WTC11 (cell line): ENCODE results near the gene BRCA1. TPM values are rescaled to one million over a fixed set of nuclear protein-coding genes. Genes with fewer than 3 reads are reported as not detected.

Experiments used
- ATAC-seq: fragments of 200-7000 bp; cut with Tn5 transposase; 2 replicates; pipeline ENCODE4 v1.10.0; 2021; ENCODE audit warnings: mild to moderate bottlenecking, moderate library complexity
- CTCF ChIA-PET: fragments of 300-600 bp; sonication (Branson Sonifier 250); formaldehyde crosslinking; loops from one replicate; lab custom pipeline; 2021; ENCODE audit warnings: antibody characterized with exemption; lab: Charles Lee
- POLR2A ChIA-PET: fragments of 350-600 bp; sonication (Branson Sonifier 250); formaldehyde crosslinking; loops from one replicate; lab custom pipeline; 2021; ENCODE audit warnings: antibody characterized with exemption; lab: Charles Lee
- DNase-seq: peaks from one replicate; pipeline ENCODE4 v3.0.0; 2021; ENCODE audit warnings: low spot score
- H3K27ac Mint-ChIP-seq: 2 replicates; pipeline ENCODE4 v1.8.0; 2021; ENCODE audit warnings: mixed read lengths
- H3K27me3 Mint-ChIP-seq: 2 replicates; pipeline ENCODE4 v1.8.0; 2021; ENCODE audit warnings: low read depth, mild to moderate bottlenecking, moderate library complexity, mixed read lengths
- H3K36me3 Mint-ChIP-seq: 2 replicates; pipeline ENCODE4 v1.8.0; 2021; ENCODE audit warnings: mixed read lengths
- H3K4me1 Mint-ChIP-seq: 2 replicates; pipeline ENCODE4 v1.8.0; 2022; ENCODE audit warnings: mixed read lengths
- H3K4me3 Mint-ChIP-seq: 2 replicates; pipeline ENCODE4 v1.8.0; 2021; ENCODE audit warnings: mild to moderate bottlenecking, moderate library complexity, mixed read lengths
- H3K9me3 Mint-ChIP-seq: 2 replicates; pipeline ENCODE4 v1.8.0; 2021; ENCODE audit warnings: mixed read lengths
- CBFB ChIP-seq: sonication (generic); formaldehyde crosslinking; IDR thresholded peaks from 2 replicates; pipeline ENCODE4 v1.8.1; 2022; ENCODE audit warnings: mild to moderate bottlenecking, low read depth, missing genetic modification reagents
- ETV6 ChIP-seq: sonication (generic); formaldehyde crosslinking; IDR thresholded peaks from 2 replicates; pipeline ENCODE4 v1.8.1; 2022; ENCODE audit warnings: mild to moderate bottlenecking, missing genetic modification reagents
- NFATC4 ChIP-seq: fragments of 250-450 bp; sonication (Bioruptor Pico); IDR thresholded peaks from 2 replicates; pipeline ENCODE4 v1.9.0; 2021; ENCODE audit warnings: mild to moderate bottlenecking
- NR1H2 ChIP-seq: sonication (generic); formaldehyde crosslinking; IDR thresholded peaks from 2 replicates; pipeline ENCODE4 v1.9.0; 2021; ENCODE audit warnings: mild to moderate bottlenecking, moderate library complexity, missing genetic modification reagents
- NR2C2 ChIP-seq: sonication (generic); formaldehyde crosslinking; IDR thresholded peaks from 2 replicates; pipeline ENCODE4 v1.8.0; 2022; ENCODE audit warnings: mild to moderate bottlenecking, missing genetic modification reagents
- NR3C1 ChIP-seq: sonication (generic); formaldehyde crosslinking; conservative IDR thresholded peaks from 2 replicates; pipeline ENCODE4 v1.8.1; 2023; ENCODE audit warnings: low read depth, mild to moderate bottlenecking, missing genetic modification reagents
- RORB ChIP-seq: fragments of 250-450 bp; sonication (Bioruptor Pico); IDR thresholded peaks from 2 replicates; pipeline ENCODE4 v1.9.0; 2021; ENCODE audit warnings: mild to moderate bottlenecking
- SP1 ChIP-seq: sonication (generic); formaldehyde crosslinking; conservative IDR thresholded peaks from 2 replicates; pipeline ENCODE4 v1.8.1; 2022; ENCODE audit warnings: missing genetic modification reagents
- TP53 ChIP-seq: sonication (generic); formaldehyde crosslinking; IDR thresholded peaks from 2 replicates; pipeline ENCODE4 v1.8.1; 2023; ENCODE audit warnings: mild to moderate bottlenecking, missing genetic modification reagents
- ZNF232 ChIP-seq: sonication (generic); formaldehyde crosslinking; IDR thresholded peaks from 2 replicates; pipeline ENCODE4 v1.8.0; 2022; ENCODE audit warnings: mild to moderate bottlenecking, missing genetic modification reagents
- total RNA-seq: library from RNA; stranded (reverse); gene quantifications from 3 replicates; pipeline ENCODE4 v1.2.3, GENCODE V29; 2021
- TF ChIP-seq, protein P1 (sequence below): sonication (generic); formaldehyde crosslinking; IDR thresholded peaks from 2 replicates; pipeline ENCODE4 v1.8.0; 2022; ENCODE audit warnings: missing genetic modification reagents
- TF ChIP-seq, protein P2 (sequence below): sonication (generic); formaldehyde crosslinking; IDR thresholded peaks from 2 replicates; pipeline ENCODE4 v1.8.0; 2022; ENCODE audit warnings: mild to moderate bottlenecking, missing genetic modification reagents
- TF ChIP-seq, protein P3 (sequence below): sonication (generic); formaldehyde crosslinking; conservative IDR thresholded peaks from 2 replicates; pipeline ENCODE4 v1.8.1; 2023; ENCODE audit warnings: mild to moderate bottlenecking, low read depth, missing genetic modification reagents, moderate library complexity
- TF ChIP-seq, protein P4 (sequence below): sonication (generic); formaldehyde crosslinking; IDR thresholded peaks from 2 replicates; pipeline ENCODE4 v1.8.1; 2022; ENCODE audit warnings: mild to moderate bottlenecking, missing genetic modification reagents, moderate library complexity, borderline replicate concordance

Gene BRCA1
- total RNA-seq, 1 experiment from 2014 or later, result 37.8 TPM

- TF ChIP-seq, protein P1, sequence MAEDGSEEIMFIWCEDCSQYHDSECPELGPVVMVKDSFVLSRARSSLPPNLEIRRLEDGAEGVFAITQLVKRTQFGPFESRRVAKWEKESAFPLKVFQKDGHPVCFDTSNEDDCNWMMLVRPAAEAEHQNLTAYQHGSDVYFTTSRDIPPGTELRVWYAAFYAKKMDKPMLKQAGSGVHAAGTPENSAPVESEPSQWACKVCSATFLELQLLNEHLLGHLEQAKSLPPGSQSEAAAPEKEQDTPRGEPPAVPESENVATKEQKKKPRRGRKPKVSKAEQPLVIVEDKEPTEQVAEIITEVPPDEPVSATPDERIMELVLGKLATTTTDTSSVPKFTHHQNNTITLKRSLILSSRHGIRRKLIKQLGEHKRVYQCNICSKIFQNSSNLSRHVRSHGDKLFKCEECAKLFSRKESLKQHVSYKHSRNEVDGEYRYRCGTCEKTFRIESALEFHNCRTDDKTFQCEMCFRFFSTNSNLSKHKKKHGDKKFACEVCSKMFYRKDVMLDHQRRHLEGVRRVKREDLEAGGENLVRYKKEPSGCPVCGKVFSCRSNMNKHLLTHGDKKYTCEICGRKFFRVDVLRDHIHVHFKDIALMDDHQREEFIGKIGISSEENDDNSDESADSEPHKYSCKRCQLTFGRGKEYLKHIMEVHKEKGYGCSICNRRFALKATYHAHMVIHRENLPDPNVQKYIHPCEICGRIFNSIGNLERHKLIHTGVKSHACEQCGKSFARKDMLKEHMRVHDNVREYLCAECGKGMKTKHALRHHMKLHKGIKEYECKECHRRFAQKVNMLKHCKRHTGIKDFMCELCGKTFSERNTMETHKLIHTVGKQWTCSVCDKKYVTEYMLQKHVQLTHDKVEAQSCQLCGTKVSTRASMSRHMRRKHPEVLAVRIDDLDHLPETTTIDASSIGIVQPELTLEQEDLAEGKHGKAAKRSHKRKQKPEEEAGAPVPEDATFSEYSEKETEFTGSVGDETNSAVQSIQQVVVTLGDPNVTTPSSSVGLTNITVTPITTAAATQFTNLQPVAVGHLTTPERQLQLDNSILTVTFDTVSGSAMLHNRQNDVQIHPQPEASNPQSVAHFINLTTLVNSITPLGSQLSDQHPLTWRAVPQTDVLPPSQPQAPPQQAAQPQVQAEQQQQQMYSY (CRISPR knock-in tag), result no peak
- TF ChIP-seq, protein P2, sequence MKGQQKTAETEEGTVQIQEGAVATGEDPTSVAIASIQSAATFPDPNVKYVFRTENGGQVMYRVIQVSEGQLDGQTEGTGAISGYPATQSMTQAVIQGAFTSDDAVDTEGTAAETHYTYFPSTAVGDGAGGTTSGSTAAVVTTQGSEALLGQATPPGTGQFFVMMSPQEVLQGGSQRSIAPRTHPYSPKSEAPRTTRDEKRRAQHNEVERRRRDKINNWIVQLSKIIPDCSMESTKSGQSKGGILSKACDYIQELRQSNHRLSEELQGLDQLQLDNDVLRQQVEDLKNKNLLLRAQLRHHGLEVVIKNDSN, result no peak
- no peak for TF ChIP-seq RORB
- no peak for TF ChIP-seq NR3C1 (CRISPR knock-in tag)
- TF ChIP-seq TP53, result no peak
- TF ChIP-seq, protein P3, sequence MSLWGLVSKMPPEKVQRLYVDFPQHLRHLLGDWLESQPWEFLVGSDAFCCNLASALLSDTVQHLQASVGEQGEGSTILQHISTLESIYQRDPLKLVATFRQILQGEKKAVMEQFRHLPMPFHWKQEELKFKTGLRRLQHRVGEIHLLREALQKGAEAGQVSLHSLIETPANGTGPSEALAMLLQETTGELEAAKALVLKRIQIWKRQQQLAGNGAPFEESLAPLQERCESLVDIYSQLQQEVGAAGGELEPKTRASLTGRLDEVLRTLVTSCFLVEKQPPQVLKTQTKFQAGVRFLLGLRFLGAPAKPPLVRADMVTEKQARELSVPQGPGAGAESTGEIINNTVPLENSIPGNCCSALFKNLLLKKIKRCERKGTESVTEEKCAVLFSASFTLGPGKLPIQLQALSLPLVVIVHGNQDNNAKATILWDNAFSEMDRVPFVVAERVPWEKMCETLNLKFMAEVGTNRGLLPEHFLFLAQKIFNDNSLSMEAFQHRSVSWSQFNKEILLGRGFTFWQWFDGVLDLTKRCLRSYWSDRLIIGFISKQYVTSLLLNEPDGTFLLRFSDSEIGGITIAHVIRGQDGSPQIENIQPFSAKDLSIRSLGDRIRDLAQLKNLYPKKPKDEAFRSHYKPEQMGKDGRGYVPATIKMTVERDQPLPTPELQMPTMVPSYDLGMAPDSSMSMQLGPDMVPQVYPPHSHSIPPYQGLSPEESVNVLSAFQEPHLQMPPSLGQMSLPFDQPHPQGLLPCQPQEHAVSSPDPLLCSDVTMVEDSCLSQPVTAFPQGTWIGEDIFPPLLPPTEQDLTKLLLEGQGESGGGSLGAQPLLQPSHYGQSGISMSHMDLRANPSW (CRISPR knock-in tag), result no peak
- TF ChIP-seq ETV6 (CRISPR knock-in tag), result no peak
- TF ChIP-seq ZNF232 (CRISPR knock-in tag), result no peak
- TF ChIP-seq, all 79 proteins: peak for 0
These were observed 81.9 kb downstream of the BRCA1 start (continued) for GRCh38 chr17:43043307-43043706.

- Mint-ChIP-seq H3K9me3 (no peaks in the 10 kb centered on the region), H3K4me1 (peaks cover 54% of the 10 kb centered on the region), H3K27me3 (no peaks in the 10 kb centered on the region)
- no peak for DNase-seq
- CTCF ChIA-PET, result interaction anchor here (0.6 to 4.3 kb wide), 5 partner anchors 15 to 164 kb away, joined by 4 to 45 read pairs (median 5); partner anchors contain the start of genes RND2, RPL27 and VAT1
- TF ChIP-seq SP1 (CRISPR knock-in tag), result 0 out of 2 replicates have a peak, but pooled peaks have one; percentile 18
- TF ChIP-seq NR1H2, result no peak
- TF ChIP-seq, protein P1 (CRISPR knock-in tag), result peak; percentile 79
- no peak for TF ChIP-seq CBFB (CRISPR knock-in tag)
- TF ChIP-seq, protein P4, sequence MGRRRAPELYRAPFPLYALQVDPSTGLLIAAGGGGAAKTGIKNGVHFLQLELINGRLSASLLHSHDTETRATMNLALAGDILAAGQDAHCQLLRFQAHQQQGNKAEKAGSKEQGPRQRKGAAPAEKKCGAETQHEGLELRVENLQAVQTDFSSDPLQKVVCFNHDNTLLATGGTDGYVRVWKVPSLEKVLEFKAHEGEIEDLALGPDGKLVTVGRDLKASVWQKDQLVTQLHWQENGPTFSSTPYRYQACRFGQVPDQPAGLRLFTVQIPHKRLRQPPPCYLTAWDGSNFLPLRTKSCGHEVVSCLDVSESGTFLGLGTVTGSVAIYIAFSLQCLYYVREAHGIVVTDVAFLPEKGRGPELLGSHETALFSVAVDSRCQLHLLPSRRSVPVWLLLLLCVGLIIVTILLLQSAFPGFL (CRISPR knock-in tag), result no peak
- TF ChIP-seq TP53, result no peak
- no peak for TF ChIP-seq NFATC4 (CRISPR knock-in tag)
- no peak for TF ChIP-seq NR2C2
- no peak for TF ChIP-seq RORB
- TF ChIP-seq, all 79 proteins: peak for 2
- POLR2A ChIA-PET, result interaction anchor here (0.6 to 2.0 kb wide), 2 partner anchors 18 to 24 kb away, joined by 3 to 4 read pairs; no protein-coding TSS in a partner anchor
- Mint-ChIP-seq H3K36me3 (peaks cover 13% of the 10 kb centered on the region), H3K27ac (peak overlapping the region; percentile 98), H3K4me3 (peak overlapping the region; percentile 2; the same call in 1 of the 2 replicates)
- ATAC-seq, result peak; percentile 52
These were observed 83.0 kb downstream of the BRCA1 start for GRCh38 chr17:43042025-43042628.
